GM06990 (cell line): Measurements from ENCODE around the gene IL33.
A peak's percentile ranks its signal among the peaks of the same experiment; 100 is the strongest.

Source experiments
- DNase-seq: peaks from one replicate; pipeline ENCODE4 v3.0.0-alpha.2; 2011; ENCODE audit not compliant: insufficient read length; ENCODE audit errors: extremely low read depth
- H3K27me3 ChIP-seq: replicated peaks from 2 replicates; pipeline ENCODE4 v1.6.0; 2011; ENCODE audit warnings: low read length; ENCODE audit not compliant: control insufficient read depth, insufficient read depth
- H3K36me3 ChIP-seq: 2 replicates; pipeline ENCODE4 v1.5.1; 2011; ENCODE audit warnings: low read length; ENCODE audit not compliant: control insufficient read depth, insufficient read depth
- H3K4me3 ChIP-seq: replicated peaks from 2 replicates; pipeline ENCODE4 v1.5.1; 2011; ENCODE audit warnings: low read depth, mild to moderate bottlenecking, control low read depth, low read length
- CTCF ChIP-seq: IDR thresholded peaks from 2 replicates; pipeline ENCODE4 v1.5.1; 2011; ENCODE audit warnings: low read length, control low read depth, mild to moderate bottlenecking, inconsistent platforms; ENCODE audit not compliant: insufficient read depth, poor library complexity, severe bottlenecking

Gene IL33

DNA sequence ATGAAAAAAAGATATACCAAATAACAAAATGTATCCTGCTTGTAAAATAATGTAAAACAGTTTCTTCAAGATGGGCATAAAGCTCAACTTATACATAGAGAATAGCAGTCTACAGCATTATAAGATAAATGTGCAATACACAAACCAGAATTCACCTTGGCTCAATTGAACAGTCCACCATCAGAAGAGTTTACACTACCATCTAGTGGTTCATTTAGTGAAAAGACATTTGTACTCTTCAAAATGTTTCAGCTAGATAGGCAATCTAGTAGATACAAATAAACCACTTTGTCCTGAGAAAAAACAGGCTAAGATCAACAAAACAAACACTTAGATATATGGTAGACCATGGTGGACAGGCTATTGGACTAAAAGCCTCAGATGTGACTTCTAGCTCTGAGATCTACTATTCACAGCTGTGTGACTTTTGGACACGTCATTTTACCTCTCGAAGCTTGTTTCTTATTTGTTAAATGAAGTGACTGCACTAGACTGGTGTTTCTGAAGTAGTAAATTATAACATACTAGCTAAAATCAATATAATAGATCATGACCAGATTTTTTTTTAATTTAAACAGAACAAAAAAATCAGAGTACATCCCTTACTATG, 90.5 kb downstream of the IL33 start:
- no peak overlapping the region for H3K4me3 ChIP-seq
- DNase-seq = peak; percentile 9
- no peaks in the 10 kb centered on the region for H3K27me3 ChIP-seq
- peak; percentile 49 for TF ChIP-seq CTCF
- no peaks in the 10 kb centered on the region for H3K36me3 ChIP-seq
